ENCODE measurements around the gene USH2A.

Gene USH2A

DNA sequence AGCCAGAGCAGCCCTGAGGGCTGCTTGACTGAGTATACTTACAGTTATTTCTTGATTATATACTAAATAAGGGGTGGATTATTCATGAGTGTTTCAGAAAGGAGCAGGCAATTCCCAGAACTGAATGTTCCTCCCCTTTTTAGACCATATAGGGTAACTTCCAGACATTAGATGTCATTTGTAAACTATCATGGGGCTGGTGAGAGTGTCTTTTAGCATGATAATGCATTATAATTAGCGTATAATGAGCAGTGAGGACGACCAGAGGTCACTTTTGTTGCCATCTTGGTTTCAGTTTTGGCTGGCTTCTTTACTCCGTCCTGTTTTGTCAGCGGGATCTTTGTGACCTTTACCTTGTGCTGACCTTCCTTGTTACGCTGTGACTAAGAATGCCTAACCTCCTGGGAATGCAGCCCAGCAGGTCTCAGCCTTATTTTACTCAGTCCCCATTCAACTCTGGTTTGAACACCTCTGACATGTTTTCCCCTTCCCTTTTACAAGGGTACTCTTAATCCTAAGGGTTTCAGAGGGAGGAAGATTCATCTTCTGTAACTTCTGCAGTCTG is 840.0 kb downstream of the USH2A start:
- no peaks in the 10 kb centered on the region for H3K4me1 ChIP-seq (ENCODE audit: control insufficient read depth, insufficient read depth, low read length)
- CTCF ChIA-PET, result no interaction called here

DNA sequence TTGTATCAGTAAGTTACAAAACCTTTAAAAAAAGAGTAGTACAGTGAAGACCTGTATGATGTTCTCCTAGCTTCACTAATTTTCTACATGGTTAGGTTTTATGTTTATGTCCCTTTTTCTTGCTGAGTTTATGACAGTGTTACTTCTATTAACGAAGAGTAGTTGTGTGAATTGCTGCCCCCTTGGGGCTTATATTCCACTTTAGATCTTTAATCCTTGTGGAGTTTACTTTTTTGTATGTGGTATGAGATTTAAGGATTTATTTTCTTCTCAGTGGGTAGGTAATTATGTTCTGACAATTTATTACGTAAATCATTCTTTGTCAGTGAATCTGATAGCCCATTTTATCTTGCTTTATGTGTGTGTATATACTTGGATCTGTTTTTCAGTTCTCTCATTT is 841.4 kb downstream of the USH2A start:
- no peak overlapping the region for H3K27ac ChIP-seq (ENCODE audit: extremely low read depth, low read depth, low read length)
- ChIA-PET POLR2A (no interaction called here), CTCF (no interaction called here)
- H3K4me1 ChIP-seq (ENCODE audit: control insufficient read depth, insufficient read depth, low read length), result no peaks in the 10 kb centered on the region
- peaks cover 15 to 38% of the 10 kb centered on the region in 2 experiments for H3K36me3 ChIP-seq (ENCODE audit: control insufficient read depth in 2 of 2, insufficient read depth in 1 of 2, low read length in 2 of 2)
- H3K4me3 ChIP-seq (ENCODE audit: low read depth, low read length), result no peak overlapping the region
- H3K9me3 ChIP-seq (ENCODE audit: control insufficient read depth, insufficient read depth, low read depth, low read length), result no peaks in the 10 kb centered on the region
- no peak for TF ChIP-seq ZNF223 (tag by site-specific recombination; IDR thresholded peaks at IDR 0.05)
- TF ChIP-seq, protein P1, sequence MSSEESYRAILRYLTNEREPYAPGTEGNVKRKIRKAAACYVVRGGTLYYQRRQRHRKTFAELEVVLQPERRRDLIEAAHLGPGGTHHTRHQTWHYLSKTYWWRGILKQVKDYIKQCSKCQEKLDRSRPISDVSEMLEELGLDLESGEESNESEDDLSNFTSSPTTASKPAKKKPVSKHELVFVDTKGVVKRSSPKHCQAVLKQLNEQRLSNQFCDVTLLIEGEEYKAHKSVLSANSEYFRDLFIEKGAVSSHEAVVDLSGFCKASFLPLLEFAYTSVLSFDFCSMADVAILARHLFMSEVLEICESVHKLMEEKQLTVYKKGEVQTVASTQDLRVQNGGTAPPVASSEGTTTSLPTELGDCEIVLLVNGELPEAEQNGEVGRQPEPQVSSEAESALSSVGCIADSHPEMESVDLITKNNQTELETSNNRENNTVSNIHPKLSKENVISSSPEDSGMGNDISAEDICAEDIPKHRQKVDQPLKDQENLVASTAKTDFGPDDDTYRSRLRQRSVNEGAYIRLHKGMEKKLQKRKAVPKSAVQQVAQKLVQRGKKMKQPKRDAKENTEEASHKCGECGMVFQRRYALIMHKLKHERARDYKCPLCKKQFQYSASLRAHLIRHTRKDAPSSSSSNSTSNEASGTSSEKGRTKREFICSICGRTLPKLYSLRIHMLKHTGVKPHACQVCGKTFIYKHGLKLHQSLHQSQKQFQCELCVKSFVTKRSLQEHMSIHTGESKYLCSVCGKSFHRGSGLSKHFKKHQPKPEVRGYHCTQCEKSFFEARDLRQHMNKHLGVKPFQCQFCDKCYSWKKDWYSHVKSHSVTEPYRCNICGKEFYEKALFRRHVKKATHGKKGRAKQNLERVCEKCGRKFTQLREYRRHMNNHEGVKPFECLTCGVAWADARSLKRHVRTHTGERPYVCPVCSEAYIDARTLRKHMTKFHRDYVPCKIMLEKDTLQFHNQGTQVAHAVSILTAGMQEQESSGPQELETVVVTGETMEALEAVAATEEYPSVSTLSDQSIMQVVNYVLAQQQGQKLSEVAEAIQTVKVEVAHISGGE (tag by site-specific recombination; conservative IDR thresholded peaks at IDR 0.05; ENCODE audit: low read depth), result 0 out of 2 replicates have a peak, but pooled peaks have one; percentile 5
- TF ChIP-seq WT1 (tag by site-specific recombination; IDR thresholded peaks at IDR 0.05), result peak; percentile 95
- TF ChIP-seq ZNF654 (tag by site-specific recombination; IDR thresholded peaks at IDR 0.05; ENCODE audit: low read depth), result no peak
- TF ChIP-seq, protein P2, sequence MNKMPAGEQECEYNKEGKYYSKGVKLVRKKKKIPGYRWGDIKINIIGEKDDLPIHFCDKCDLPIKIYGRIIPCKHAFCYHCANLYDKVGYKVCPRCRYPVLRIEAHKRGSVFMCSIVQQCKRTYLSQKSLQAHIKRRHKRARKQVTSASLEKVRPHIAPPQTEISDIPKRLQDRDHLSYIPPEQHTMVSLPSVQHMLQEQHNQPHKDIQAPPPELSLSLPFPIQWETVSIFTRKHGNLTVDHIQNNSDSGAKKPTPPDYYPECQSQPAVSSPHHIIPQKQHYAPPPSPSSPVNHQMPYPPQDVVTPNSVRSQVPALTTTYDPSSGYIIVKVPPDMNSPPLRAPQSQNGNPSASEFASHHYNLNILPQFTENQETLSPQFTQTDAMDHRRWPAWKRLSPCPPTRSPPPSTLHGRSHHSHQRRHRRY (tag by site-specific recombination; IDR thresholded peaks at IDR 0.05), result no peak
- no peak for TF ChIP-seq ZNF621 (tag by site-specific recombination; IDR thresholded peaks at IDR 0.05)
- TF ChIP-seq BCL11A (tag by site-specific recombination; IDR thresholded peaks at IDR 0.05; ENCODE audit: low read depth), result peak; percentile 91
- TF ChIP-seq HOXD13 (CRISPR knock-in tag; IDR thresholded peaks at IDR 0.05; ENCODE audit: borderline replicate concordance), result no peak
- no peak for TF ChIP-seq ZNF623 (tag by site-specific recombination; IDR thresholded peaks at IDR 0.05)
- peak; percentile 45 for TF ChIP-seq ZBTB17 (tag by site-specific recombination; IDR thresholded peaks at IDR 0.05)
- peak; percentile 37; the same call in 1 of the 2 replicates for TF ChIP-seq KLF8 (tag by site-specific recombination; IDR thresholded peaks at IDR 0.05)
- no peak; the same call in 1 of the 2 replicates for TF ChIP-seq ZNF221 (tag by site-specific recombination; IDR thresholded peaks at IDR 0.05; ENCODE audit: borderline replicate concordance)
- TF ChIP-seq ZBTB8A (tag by site-specific recombination; IDR thresholded peaks at IDR 0.05), result peak; percentile 78
- 0 out of 2 replicates have a peak, but pooled peaks have one; percentile 27 for TF ChIP-seq MYNN (tag by site-specific recombination; IDR thresholded peaks at IDR 0.05; ENCODE audit: borderline replicate concordance)
- TF ChIP-seq ZNF433 (tag by site-specific recombination; IDR thresholded peaks at IDR 0.05; ENCODE audit: low read depth), result no peak
- peak; percentile 85; the same call in 1 of the 2 replicates for TF ChIP-seq ZNF501 (tag by site-specific recombination; IDR thresholded peaks at IDR 0.05)
- no peak for TF ChIP-seq ZNF530 (tag by site-specific recombination; IDR thresholded peaks at IDR 0.05; ENCODE audit: low read depth)
- TF ChIP-seq, protein P3, sequence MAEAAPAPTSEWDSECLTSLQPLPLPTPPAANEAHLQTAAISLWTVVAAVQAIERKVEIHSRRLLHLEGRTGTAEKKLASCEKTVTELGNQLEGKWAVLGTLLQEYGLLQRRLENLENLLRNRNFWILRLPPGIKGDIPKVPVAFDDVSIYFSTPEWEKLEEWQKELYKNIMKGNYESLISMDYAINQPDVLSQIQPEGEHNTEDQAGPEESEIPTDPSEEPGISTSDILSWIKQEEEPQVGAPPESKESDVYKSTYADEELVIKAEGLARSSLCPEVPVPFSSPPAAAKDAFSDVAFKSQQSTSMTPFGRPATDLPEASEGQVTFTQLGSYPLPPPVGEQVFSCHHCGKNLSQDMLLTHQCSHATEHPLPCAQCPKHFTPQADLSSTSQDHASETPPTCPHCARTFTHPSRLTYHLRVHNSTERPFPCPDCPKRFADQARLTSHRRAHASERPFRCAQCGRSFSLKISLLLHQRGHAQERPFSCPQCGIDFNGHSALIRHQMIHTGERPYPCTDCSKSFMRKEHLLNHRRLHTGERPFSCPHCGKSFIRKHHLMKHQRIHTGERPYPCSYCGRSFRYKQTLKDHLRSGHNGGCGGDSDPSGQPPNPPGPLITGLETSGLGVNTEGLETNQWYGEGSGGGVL (tag by site-specific recombination; IDR thresholded peaks at IDR 0.05), result no peak
- TF ChIP-seq ZNF37A (tag by site-specific recombination; IDR thresholded peaks at IDR 0.05), result no peak
- peak; percentile 100 for TF ChIP-seq GFI1B (tag by site-specific recombination; IDR thresholded peaks at IDR 0.05)
- no peak for TF ChIP-seq ZNF112 (tag by site-specific recombination; IDR thresholded peaks at IDR 0.05)
- TF ChIP-seq ZNF776 (tag by site-specific recombination; IDR thresholded peaks at IDR 0.05; ENCODE audit: borderline replicate concordance), result no peak
- TF ChIP-seq ZNF2 (tag by site-specific recombination; IDR thresholded peaks at IDR 0.05), result peak; percentile 94
- peak; percentile 75; the same call in 1 of the 2 replicates for TF ChIP-seq ZEB2 (tag by site-specific recombination; IDR thresholded peaks at IDR 0.05)
- TF ChIP-seq ZNF175 (tag by site-specific recombination; IDR thresholded peaks at IDR 0.05), result no peak
- TF ChIP-seq ZNF830 (tag by site-specific recombination; IDR thresholded peaks at IDR 0.05; ENCODE audit: low read depth), result no peak
- TF ChIP-seq, protein P4, sequence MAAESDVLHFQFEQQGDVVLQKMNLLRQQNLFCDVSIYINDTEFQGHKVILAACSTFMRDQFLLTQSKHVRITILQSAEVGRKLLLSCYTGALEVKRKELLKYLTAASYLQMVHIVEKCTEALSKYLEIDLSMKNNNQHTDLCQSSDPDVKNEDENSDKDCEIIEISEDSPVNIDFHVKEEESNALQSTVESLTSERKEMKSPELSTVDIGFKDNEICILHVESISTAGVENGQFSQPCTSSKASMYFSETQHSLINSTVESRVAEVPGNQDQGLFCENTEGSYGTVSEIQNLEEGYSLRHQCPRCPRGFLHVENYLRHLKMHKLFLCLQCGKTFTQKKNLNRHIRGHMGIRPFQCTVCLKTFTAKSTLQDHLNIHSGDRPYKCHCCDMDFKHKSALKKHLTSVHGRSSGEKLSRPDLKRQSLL (tag by site-specific recombination; IDR thresholded peaks at IDR 0.05), result no peak
- TF ChIP-seq EGR2 (tag by site-specific recombination; IDR thresholded peaks at IDR 0.05; ENCODE audit: low read depth), result no peak
- no peak for TF ChIP-seq ZNF560 (tag by site-specific recombination; IDR thresholded peaks at IDR 0.05; ENCODE audit: borderline replicate concordance)

More for the DNA sequence above, 840.0 kb downstream of the USH2A start:
- no peak overlapping the region for H3K27ac ChIP-seq (ENCODE audit: extremely low read depth, low read depth, low read length)
- POLR2A ChIA-PET, result no interaction called here
- no peak overlapping the region for H3K4me3 ChIP-seq (ENCODE audit: low read depth, low read length)
- TF ChIP-seq ZNF341 (tag by site-specific recombination; IDR thresholded peaks at IDR 0.05; ENCODE audit: low read depth) (0 out of 2 replicates have a peak, but pooled peaks have one; percentile 38), ZNF501 (tag by site-specific recombination; IDR thresholded peaks at IDR 0.05) (no peak)
- H3K9me3 ChIP-seq (ENCODE audit: control insufficient read depth, insufficient read depth, low read depth, low read length), result no peaks in the 10 kb centered on the region
- peaks cover 13 to 34% of the 10 kb centered on the region in 2 experiments for H3K36me3 ChIP-seq (ENCODE audit: control insufficient read depth in 2 of 2, insufficient read depth in 1 of 2, low read length in 2 of 2)

All from HEK293 (cell line).